ENCODE measurements around the gene AGR3.

AGR3 gene

DNA sequence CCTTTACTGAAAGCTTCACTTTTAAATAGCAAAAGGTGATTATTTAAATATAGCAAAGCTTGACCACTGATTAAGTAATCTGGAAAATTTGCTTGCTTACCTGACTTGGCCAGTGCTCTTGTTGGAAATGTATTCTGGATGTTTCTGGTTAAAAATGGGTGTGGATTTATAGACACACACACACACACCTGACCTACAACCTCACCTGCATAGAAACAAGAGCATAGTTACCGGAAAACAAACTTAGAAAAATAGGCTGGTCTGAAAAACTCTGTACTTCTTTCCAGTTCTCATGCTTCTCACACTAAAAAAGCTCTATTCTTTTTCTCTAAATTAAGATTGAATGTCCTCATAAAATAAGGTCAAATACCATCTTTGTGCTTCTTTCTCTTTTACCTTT is at the start of gene AGR3:
TSS of gene AGR3 (minus strand) at position 140 of the 400 bp plus-strand sequence. CDS start 3,365 bp downstream, outside the sequence.
- no peak for DNase-seq

DNA sequence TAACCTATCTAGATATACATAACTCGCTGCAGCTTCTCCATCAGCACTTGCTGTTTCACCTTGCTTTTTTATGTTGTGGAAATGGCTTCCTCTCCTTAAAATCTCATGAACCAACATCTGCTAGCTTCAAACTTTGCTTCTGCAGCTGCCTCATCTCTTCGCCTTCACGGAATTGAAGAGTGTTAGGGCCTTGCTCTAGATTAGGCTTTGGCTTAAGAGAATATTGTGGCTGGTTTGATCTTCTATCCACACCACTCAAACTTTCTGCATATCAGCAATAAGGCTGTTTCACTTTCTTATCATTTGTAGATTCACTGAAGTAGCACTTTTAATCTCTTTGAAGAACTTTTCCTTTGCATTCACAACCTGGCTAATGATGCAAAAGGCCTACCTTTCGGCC is 49.2 kb upstream of the AGR3 start:
- no peak for DNase-seq

DNA sequence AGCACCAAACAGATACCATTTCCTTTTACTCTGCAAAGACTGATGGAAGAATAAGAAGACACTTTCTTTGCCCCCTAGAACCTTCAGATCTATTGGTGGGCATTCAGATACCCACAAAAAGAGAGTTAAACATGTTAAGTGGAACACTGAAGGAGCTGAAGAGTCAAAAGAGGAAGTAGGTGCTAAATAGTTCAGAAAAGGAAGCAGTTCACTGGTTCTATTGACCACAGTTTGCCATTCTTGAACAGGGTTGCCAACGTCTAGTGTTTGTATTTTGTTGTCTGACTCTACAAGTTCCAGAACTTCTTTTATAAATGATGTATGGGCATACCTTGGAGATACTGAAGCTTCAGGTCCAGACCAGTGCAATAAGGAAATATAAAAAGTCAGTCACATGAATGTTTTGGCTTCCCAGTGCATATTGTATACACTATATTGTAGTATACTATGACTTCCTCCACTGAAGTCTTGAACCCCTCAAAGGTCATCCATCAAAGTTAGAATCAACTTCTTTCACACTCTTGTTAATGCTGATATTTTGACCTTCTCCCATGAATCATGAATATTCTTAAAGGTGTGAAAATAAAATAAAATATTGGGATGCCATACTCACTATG is 47.5 kb upstream of the AGR3 start:
- DNase-seq = no peak

DNA sequence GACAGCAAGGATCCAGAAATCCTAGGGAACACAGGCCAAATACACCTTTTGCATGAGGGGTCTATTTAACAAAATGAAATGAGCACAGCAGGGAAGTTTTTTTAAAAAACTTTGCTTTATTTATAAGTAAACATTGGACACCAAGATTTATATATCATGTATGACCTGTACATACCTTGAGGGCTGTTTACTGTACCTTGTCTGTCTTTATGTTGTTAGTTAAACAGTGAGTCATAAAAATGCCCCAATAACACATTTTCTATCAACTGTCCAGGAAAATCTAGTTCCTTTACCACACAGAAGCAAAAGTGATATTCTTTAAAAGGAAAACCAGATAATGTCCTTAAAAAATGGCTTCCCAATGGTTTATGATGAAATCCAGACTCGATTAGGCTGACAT is 45.1 kb upstream of the AGR3 start:
- no peak for DNase-seq

DNA sequence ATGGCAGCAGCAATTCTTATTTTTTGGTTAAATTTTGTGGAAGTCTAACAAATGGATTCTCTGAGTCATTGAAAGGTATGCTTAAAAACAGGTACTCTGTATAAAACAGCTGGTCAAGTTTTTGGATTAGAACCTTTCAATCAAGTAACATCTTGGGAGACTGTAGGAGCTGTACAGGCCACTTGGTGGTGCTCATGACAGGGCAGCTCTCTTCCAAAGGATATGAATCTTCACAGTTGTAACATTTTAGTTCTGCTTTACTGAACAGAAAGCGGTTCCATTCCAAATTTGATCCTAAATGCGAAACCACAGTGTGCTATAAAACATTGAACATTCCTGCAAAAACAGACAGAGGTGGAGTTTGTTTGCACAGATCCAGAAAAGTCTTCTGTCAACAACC is 44.5 kb upstream of the AGR3 start:
- no peak for DNase-seq

DNA sequence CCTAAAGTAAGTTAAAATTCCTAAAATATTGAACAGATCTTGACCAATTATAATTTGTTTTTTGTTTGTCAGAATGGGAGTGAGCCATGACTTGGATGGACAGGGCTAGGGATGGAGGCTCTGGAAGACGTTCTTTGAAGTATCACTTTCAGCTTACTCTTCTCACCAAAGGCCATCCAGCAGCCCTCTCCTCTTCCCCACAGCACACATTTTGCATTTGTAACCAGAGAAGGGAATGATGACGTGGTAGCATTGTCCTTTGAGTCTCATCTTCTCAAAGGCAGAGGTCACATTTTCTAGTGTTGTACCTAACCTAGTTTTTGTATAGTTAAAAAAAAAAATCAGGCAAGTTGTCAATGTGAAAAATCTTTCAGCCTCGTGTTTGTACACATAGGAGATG is 43.8 kb upstream of the AGR3 start:
- DNase-seq = no peak

DNA sequence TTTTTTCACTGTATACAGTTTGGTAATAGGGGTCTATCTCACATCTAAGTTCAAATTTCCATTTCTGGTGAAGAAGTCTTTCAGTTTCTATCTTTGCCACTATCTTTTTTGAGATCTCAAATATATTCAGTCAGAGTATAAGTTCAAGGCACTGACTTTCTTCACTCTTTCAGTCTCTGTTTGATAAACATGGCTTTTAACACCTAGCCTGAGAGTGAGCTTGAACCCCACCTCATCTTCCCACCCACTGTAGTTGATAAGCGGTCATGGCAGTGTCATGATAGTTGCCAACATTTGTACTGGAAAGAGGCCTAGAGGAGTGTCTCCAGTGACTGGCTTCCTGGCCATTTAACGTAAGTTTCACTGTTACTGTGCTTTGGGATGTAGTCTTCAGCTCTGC is 41.2 kb upstream of the AGR3 start:
- DNase-seq = no peak

DNA sequence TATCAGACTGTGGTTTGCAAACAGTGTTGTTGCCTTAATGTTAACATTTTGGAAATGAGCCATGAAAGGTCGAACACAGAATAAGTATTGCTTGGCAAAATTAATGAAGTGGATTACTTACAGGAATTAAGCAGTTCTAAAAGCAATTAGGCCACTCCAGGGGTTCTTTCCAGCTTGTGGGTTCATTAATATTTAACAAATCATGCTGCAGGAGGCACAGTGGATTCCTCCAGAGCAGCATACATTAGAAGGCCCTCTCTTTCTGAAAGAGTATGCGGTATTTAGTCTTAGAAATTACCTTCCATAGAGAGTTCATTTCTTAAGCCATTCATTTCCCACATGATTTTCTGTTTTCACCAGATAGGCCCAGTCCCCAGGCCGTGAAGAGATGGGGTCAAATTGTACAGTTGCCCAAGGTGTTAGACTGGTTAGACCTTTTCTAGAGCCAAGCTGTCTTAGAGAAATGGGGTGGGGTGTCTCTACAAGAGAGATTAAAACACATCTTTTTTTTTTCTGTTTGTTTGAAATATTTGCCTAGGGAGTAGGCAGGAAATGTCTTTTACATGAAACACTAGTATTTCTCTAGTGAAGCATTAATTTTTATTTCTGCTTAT is 40.0 kb upstream of the AGR3 start:
- DNase-seq = no peak

DNA sequence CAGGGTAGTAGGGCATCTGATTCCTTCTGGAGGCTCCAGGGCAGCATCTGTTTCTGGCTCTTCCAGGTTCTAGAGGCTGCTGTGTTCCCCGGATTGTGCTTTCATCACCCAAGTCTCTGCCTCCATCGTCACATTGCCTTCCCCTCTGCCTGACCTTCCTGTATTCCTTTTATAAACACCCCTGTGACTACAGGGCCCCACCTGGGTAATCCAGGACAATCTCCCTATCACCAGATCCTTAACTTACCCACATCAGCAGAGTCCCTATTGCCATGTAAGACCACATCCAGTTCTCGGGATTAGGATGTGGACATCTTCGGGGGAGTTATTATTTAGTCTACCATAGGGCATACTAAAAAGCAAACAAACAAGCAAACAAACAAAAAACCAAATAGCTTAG is 39.4 kb upstream of the AGR3 start:
- no peak for DNase-seq

DNA sequence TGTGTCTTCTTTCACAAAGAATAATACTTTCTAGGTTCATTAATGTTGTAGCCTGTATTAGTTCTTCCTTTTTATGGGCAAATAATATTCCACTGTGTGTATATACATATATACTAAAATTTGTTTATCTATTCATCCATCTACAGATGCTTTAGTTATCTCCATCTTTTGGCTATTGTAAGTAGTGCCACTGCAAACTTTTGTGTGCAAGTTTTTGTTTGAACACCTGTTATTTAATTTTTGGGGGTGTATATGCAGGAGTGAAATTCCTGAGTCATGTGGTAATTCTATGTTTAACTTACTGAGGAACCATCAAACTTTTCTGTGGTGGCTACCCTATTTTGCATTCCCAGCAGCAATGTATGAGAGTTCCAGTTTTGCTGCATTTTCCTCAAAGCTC is 37.7 kb upstream of the AGR3 start:
- no peak for DNase-seq

DNA sequence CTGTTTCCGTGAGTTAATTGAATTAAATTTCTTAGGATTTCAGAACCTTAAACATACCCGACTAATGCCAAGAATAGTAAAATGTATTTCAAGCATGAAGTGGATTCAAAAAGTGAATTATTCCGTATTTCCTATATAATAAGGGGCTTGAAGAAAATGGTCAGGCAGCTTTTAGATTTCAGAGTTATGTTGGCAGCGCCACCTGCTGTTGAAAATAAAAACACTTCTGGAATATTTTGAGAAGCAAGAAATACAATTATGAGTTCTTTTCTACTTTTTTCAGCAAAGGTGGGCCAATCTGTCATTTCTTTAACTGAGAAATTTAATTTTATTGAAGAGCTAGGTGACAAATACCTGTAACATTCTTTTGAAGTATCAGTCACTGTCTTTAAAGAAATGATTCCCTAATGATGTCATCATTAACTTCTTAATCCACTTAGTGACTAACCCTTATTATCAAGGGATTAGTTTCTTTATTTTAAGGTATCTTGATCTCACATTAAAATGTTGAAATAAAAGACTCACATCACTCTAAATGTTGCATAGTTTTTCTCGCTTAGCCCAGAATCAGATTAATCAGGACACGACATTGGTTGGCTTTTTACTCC is 36.6 kb upstream of the AGR3 start:
- no peak for DNase-seq

DNA sequence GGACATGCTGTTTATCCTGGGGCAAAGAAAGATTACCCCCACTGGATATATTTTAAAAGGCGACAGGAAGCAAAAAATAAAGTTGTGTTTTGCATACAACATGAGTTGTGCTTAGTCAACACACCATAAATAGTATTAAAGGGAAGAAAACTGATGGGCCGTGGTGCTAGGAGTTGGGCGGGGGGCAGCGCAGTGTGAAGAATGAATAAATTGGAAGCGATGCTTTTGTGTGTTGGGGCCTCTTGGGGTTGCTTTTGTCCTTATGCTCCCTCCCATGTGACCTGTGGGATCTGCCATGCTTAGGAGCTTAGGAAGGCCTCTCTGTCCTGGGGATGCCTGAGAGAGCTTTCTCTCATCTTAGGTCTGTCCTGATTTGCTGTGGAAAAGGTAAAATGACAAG is 35.0 kb upstream of the AGR3 start:
- DNase-seq = no peak

DNA sequence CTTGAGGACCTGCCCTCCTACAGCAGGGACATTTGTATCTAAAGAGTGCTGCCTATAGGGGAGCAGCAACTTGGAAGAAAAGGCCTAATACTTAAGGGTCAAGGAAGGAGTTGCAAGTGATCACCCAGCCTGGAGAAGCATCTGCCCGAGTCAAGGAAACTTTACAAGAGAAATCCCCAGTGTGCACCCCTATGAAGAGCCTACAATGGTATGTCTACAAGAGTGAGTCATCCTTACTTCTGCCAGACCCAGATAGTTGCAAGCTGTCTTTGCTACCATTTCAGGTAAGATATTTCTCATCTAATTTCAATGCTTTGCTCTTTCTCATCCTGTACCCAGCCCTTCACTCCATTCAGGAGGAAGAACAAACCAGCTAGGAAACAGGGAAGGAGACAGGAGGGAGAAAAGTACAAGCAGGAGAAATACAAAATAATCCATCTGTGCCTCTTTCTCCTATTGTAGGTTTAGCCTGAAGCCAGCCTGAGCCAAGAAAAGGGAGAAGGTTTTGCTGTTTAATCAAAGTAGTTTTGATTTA is 34.4 kb upstream of the AGR3 start:
- no peak for DNase-seq

DNA sequence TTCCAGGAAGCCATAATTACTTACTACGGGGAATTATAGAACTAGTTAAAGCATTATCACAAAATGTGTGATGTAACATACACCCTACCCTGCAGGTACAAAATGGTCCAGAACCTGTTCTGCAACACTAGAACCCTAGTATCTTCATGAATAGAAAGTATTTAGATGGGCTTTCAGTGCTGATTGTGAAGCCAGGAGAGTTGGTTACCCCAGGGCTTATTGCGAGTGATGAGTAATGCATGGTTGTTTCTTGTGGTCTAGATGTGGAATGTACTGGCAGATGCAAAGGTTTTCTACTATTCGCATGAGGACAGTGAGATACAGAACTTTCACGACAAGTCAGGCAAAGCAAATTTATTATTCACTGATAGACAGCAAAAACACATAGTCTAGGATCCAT is 33.6 kb upstream of the AGR3 start:
- no peak for DNase-seq

DNA sequence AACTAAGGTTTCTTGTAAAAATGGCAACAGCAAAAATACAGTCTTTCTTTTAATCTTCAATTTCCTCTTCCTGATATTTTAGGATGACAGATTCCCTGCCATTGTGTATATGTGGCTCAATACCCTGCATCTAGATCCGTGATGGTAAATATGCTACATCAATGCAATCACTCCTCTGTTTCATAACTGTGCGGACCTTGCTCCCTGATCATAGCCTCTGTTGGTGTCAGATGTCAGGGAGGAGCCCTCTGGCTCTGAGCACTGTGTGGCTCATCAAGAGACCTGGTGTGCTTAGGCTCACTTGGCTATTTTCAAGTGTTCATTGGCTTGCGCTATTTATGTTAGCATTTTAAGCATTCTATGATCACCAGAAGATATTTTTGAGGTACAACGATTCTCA is 33.0 kb upstream of the AGR3 start:
- no peak for DNase-seq

DNA sequence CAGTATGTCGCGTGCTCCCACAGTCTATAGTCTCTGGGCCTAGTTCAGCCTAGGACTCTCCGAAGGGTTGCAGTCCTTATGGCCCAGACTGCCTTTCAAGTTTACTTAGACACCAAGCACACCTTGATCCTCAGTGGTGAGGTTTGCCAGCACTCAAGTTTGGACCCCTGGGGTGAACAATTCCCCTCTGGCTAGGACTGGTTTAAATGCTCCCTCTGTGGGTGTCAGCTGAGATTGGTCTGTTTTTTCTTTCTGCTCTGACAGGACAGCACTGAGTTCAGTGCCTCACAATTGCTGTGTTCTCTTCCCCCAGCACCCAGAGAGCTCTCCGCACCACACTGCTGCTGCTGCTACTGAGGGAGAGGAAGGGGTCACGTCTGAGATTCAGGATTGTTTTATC is 31.9 kb upstream of the AGR3 start:
- DNase-seq = no peak

DNA sequence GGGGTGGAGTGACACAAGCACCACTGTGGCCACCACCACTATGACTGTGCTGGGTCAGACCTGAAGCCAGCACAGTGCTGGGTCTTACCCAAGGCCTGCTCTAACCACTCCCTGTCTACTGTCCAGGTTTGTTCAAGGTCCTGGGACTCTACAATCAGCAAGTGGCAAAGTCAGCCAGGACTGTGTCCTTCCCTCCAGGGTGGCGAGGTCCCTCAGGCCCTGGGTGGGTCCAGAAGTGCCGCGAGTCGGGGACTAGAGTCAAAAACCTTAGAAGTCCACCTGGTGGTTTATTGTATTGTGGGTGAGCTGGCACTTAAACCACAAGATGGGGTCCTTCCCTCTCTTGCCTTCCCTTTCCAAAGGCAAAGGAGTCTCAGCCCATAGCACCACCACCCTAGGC is 30.8 kb upstream of the AGR3 start:
- no peak for DNase-seq

DNA sequence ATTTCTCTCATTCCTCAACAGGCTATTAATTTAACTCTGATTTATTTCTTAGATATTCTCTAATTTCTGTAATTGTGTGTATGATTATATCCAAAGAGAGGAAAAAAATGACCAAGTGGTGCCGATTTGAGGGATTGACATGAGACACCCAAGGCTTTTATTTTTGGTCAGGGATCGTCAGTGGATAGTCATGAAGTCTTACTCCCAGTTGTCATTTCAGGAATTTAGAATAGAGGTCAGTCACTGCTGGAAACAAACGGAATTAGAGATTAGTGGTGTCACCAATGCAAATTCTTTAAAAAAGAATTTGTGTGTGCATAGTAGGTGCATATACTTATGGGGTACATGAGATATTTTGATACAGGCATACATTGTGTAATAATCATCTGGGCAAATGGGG is 26.8 kb upstream of the AGR3 start:
- DNase-seq = no peak

DNA sequence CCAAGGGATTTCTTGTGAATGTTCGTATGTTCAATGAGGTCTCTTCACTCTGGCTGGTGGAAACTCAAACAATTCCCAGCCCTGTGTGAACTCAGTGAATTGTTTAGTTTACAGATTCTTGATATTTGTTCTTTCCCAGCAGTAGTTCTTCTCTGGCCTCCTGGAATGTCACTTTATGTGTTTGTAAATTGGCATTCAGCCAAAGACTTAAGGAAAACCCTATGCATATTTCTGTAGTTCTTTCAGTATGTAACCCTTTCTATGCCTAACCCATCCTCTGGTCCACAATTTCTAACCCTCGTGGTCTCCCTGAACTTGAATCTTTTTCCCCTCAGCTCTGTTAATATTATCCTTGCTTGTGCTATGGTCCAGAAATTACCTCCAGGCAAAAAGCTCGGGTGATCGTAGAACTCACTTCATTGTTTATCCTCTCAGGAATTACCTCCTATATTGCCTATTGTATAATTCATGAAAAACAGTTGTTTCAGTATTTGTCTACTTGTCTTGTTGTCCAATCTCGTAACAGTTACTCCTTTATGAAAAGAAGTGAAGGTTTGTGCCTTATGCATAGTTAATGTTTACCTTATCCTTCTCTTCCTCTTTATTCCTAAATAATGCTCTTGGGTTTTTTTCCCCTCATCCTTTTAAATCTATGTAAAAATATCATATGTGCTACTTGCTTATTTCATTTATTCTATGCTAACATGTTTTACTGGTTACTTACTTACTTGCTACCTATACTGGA is 23.7 kb upstream of the AGR3 start:
- no peak for DNase-seq

DNA sequence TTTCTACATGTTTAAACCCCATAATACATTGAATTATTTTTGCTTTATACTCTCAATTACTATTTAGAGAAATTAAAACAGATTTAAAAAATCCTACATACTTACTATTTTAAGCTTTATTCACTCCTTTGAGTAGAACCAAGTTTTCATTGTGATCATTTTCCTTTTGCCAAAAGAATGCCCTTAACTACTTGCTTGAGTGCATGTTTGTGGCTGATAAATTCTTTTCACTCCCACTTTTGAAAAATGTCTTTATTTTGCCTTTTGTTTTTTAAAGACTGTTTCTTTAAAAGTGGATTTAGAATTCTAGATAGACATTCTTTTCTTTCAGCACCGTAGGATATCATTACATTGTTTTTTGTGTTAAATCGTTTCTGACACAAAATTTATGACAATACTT is 22.3 kb upstream of the AGR3 start:
- DNase-seq = no peak

DNA sequence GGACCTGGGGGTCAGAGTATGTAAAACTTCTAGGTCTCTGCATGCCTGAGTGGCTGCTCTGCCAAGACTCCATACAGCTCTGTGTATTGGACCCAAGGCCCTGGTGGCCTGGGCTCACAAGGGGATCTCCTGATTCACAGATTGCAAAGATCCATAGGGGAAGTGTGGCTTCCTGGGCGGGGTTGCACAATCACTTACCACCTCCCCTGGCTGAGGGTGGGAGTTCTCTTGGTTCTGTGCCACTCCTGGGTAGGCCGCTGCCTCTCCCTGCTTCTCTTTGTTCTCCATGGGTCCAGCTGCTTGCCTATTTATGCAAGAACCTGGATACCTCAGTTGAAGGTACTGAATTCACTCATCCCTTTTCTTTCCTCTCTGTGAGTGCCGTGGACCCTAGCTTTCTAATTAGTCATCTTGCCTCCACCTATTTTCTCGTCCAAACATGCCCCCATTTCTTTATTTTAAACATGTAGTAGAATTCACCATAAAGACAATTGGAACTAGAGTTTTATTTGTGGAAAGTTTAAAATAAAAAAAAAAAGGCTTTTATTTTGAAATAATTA is 18.5 kb upstream of the AGR3 start:
- no peak for DNase-seq

DNA sequence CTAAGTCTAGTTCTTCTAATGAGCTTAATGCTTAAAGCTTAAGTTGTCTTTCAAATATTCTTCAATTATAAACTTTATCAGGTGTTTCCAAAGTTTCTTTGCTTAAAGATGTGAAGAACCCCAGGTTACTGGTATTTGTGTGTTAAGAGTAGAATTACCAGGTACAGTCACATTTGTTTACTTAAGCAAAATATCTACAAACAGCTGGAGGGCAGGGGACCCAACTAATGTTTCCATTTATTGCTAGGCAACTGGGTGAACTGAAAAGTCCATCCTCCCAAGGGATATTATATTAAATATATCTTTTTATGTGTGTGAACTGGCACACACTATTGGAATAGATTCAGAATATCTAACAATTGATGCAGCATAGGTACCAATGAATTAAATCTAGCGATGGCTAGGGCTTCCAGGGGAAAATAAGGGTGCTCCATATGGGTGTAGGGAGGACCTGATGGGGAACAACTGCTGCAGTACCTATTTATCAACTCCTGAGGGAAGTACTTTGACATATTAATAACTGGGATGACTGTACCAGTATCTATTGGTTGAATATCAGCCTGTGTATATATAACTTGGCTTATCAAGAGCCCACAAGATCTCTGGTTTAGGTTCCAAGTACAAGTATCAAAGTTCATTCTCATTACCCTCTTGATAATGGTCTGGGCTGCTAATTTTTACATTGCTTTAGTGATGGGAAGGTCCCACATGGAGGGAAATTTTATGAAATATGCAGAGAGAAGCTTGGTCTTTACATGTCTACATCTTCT is 10.3 kb upstream of the AGR3 start:
- no peak for DNase-seq

DNA sequence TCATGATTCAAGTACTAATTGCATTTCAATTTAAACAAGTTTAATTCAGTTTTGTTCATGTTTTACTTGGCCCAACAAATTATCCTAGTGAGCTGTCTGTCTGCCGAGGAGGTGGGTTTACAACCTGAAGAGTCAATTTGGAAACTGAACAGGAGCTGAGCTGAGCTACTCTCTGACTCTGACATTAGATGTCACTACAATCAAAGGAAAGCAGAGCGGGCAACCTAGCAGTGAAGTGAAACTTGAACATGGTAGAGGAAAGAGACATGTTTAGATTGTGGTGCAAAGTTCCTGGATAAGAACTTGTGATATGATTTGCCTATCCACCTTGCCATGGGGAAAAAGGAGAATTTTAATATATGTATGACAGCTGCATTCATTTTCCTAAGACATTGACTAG is 9.6 kb upstream of the AGR3 start:
- no peak for DNase-seq

Measured in cortex of kidney (tissue), 1 donor.